PFSK-1 (cell line): ENCODE measurements around the gene FAM161B.

ENCODE experiments used
- FOXP2 ChIP-seq: optimal IDR thresholded peaks from 2 replicates; pipeline ENCODE3; 2011; ENCODE audit warnings: borderline replicate concordance, control low read depth, inconsistent platforms; ENCODE audit not compliant: insufficient read depth; ENCODE audit errors: extremely low read length, extremely low read depth
- POLR2AphosphoS5 ChIP-seq: IDR thresholded peaks from 2 replicates; pipeline ENCODE4 v1.6.1; 2012; ENCODE audit warnings: low read depth, mild to moderate bottlenecking, control low read depth, low read length, moderate library complexity
- REST ChIP-seq, 2 experiments: IDR thresholded peaks; 2 replicates each; pipeline versions ENCODE4 v1.6.1 to v1.8.0; 2011 to 2012; ENCODE audit warnings: low read depth in 2 of 2, low read length in 2 of 2, control low read depth in 1 of 2, inconsistent platforms in 1 of 2, mild to moderate bottlenecking in 1 of 2, moderate library complexity in 1 of 2; ENCODE audit not compliant: insufficient read depth in 1 of 2
- SIN3A ChIP-seq: IDR thresholded peaks from 2 replicates; pipeline ENCODE4 v1.6.1; 2012; ENCODE audit warnings: mild to moderate bottlenecking, low read length, moderate library complexity, borderline replicate concordance; ENCODE audit not compliant: insufficient read depth
- TAF1 ChIP-seq: IDR thresholded peaks from 2 replicates; pipeline ENCODE4 v1.6.1; 2012; ENCODE audit warnings: low read length, control low read depth, borderline replicate concordance; ENCODE audit not compliant: insufficient read depth

FAM161B gene

GRCh38 chr14:73996731-73997107 lies 46.8 kb upstream of the FAM161B start:
- no peak for TF ChIP-seq SIN3A

GRCh38 chr14:73995977-73996378 lies 46.1 kb upstream of the FAM161B start:
- TF ChIP-seq REST (IDR thresholded peaks at IDR 0.05; ENCODE audit: insufficient read depth in 1 of 2, low read depth in 2 of 2, low read length in 2 of 2) (no peak), FOXP2 (no peak), TAF1 (no peak), SIN3A (no peak), POLR2AphosphoS5 (no peak)

GRCh38 chr14:73991092-73991491 lies 41.2 kb upstream of the FAM161B start:
- TF ChIP-seq FOXP2: no peak
- TF ChIP-seq REST (IDR thresholded peaks at IDR 0.05; ENCODE audit: insufficient read depth in 1 of 2, low read depth in 2 of 2, low read length in 2 of 2): no peak
- no peak for TF ChIP-seq SIN3A
- no peak for TF ChIP-seq TAF1
- no peak for TF ChIP-seq POLR2AphosphoS5

GRCh38 chr14:73988065-73988464 lies 38.2 kb upstream of the FAM161B start:
- TF ChIP-seq SIN3A (no peak), FOXP2 (no peak), TAF1 (no peak), POLR2AphosphoS5 (no peak)

GRCh38 chr14:73977896-73978295 lies 28.0 kb upstream of the FAM161B start:
- TF ChIP-seq SIN3A (no peak), TAF1 (no peak), FOXP2 (no peak), POLR2AphosphoS5 (no peak), REST (IDR thresholded peaks at IDR 0.05; ENCODE audit: insufficient read depth in 1 of 2, low read depth in 2 of 2, low read length in 2 of 2) (no peak)

- TF ChIP-seq REST (IDR thresholded peaks at IDR 0.05; ENCODE audit: insufficient read depth in 1 of 2, low read depth in 2 of 2, low read length in 2 of 2): no peak
- no peak for TF ChIP-seq POLR2AphosphoS5
- no peak for TF ChIP-seq TAF1
- TF ChIP-seq FOXP2: no peak
- no peak for TF ChIP-seq SIN3A
These were observed 26.2 kb upstream of the FAM161B start for GRCh38 chr14:73976125-73976524.
